Testis (tissue), 2 donors: Measurements from ENCODE around the gene ERBB4.

Source experiments
- CTCF ChIP-seq, 3 experiments: fragments of 450-650 bp in 2 of 3; fragments of 200-600 bp in 1 of 3; sonication (generic) in 1 of 3; IDR thresholded peaks; one replicate each; pipeline ENCODE4 v1.5.1; 2016 to 2019; ENCODE audit warnings: antibody characterized with exemption in 3 of 3, mild to moderate bottlenecking in 2 of 3, moderate library complexity in 1 of 3
- POLR2A ChIP-seq: fragments of 450-650 bp; IDR thresholded peaks from one replicate; pipeline ENCODE4 v1.6.1; 2017; ENCODE audit warnings: antibody characterized with exemption, mild to moderate bottlenecking, moderate library complexity

GRCh38 chr2:212299333-212299732 is 239.3 kb downstream of the ERBB4 start:
- TF ChIP-seq CTCF (IDR thresholded peaks at IDR 0.05) (no peak), POLR2A (no peak)
